Mucosa of rectum (tissue), 2 donors: ENCODE measurements around the gene NCKAP1.
"Not testable (repeated sequence)": the region's sequence is repeated elsewhere in the genome, so short reads cannot be mapped to it uniquely, and the experiment has no call there.

Experiments
- H3K27ac ChIP-seq, 2 donors: one replicate each; pipeline ENCODE4 v1.7.0; 2013; ENCODE audit warnings: inconsistent platforms in 2 of 2, low read depth in 2 of 2, low read length in 2 of 2
- H3K27me3 ChIP-seq, 2 donors: one replicate each; pipeline ENCODE4 v1.7.0; 2013; ENCODE audit warnings: low read length in 2 of 2; ENCODE audit not compliant: control insufficient read depth in 2 of 2, insufficient read depth in 2 of 2
- H3K36me3 ChIP-seq, 2 donors: one replicate each; pipeline ENCODE4 v1.7.0; 2013; ENCODE audit warnings: low read length in 2 of 2; ENCODE audit not compliant: control insufficient read depth in 2 of 2, insufficient read depth in 2 of 2
- H3K4me1 ChIP-seq, 2 donors: one replicate each; pipeline ENCODE4 v1.7.0; 2013; ENCODE audit warnings: low read length in 2 of 2, mild to moderate bottlenecking in 1 of 2; ENCODE audit not compliant: control insufficient read depth in 2 of 2, insufficient read depth in 2 of 2
- H3K4me3 ChIP-seq, 2 donors: one replicate each; pipeline ENCODE4 v1.7.0; 2013; ENCODE audit warnings: low read length in 2 of 2
- H3K9ac ChIP-seq, 2 donors: one replicate each; pipeline ENCODE4 v1.7.0; 2013; ENCODE audit warnings: low read length in 2 of 2, low read depth in 1 of 2, mild to moderate bottlenecking in 1 of 2
- H3K9me3 ChIP-seq, 2 donors: one replicate each; pipeline ENCODE4 v1.7.0; 2013; ENCODE audit warnings: low read length in 2 of 2; ENCODE audit not compliant: control insufficient read depth in 2 of 2
- donor health status: healthy.
- donor health status: Normal muscosa, but diverticular disease.

NCKAP1 gene

GRCh38 chr2:183009249-183009899, 28.9 kb downstream of the NCKAP1 start:
- Histone ChIP-seq H3K4me3 (no peak overlapping the region), H3K4me1 (no peaks in the 10 kb centered on the region), H3K9me3 (no peaks in the 10 kb centered on the region), H3K27me3 (no peaks in the 10 kb centered on the region), H3K27ac (no peak overlapping the region), H3K9ac (no peak overlapping the region), H3K36me3 (no peaks in the 10 kb centered on the region)

GRCh38 chr2:183001948-183002347, 36.3 kb downstream of the NCKAP1 start:
- Histone ChIP-seq H3K27ac (no peak overlapping the region), H3K36me3 (peaks cover 14% of the 10 kb centered on the region in 2 donors), H3K4me1 (no peaks in the 10 kb centered on the region), H3K9ac (no peak overlapping the region), H3K9me3 (no peaks in the 10 kb centered on the region), H3K4me3 (no peak overlapping the region), H3K27me3 (no peaks in the 10 kb centered on the region)

- H3K27ac ChIP-seq, result no peak overlapping the region
Measured at GRCh38 chr2:183000846-183001245, 37.4 kb downstream of the NCKAP1 start.

GRCh38 chr2:182999348-183000028, 38.8 kb downstream of the NCKAP1 start:
- no peak overlapping the region for H3K9ac ChIP-seq
- H3K4me1 ChIP-seq, result no peaks in the 10 kb centered on the region
- H3K4me3 ChIP-seq, result no peak overlapping the region
- no peak overlapping the region for H3K27ac ChIP-seq
- H3K36me3 ChIP-seq, result peaks cover 14 to 16% of the 10 kb centered on the region in 2 donors
- no peaks in the 10 kb centered on the region for H3K27me3 ChIP-seq
- no peaks in the 10 kb centered on the region for H3K9me3 ChIP-seq

More at GRCh38 chr2:183000846-183001245, 37.4 kb downstream of the NCKAP1 start:
- Histone ChIP-seq H3K9ac (no peak overlapping the region), H3K4me3 (no peak overlapping the region), H3K36me3 (peaks cover 14% of the 10 kb centered on the region in 2 donors), H3K4me1 (no peaks in the 10 kb centered on the region), H3K27me3 (no peaks in the 10 kb centered on the region), H3K9me3 (no peaks in the 10 kb centered on the region)

- Histone ChIP-seq H3K9ac (no peak overlapping the region), H3K4me3 (no peak overlapping the region), H3K36me3 (peaks cover 6 to 10% of the 10 kb centered on the region in 2 donors), H3K4me1 (no peaks in the 10 kb centered on the region), H3K27ac (no peak overlapping the region), H3K27me3 (no peaks in the 10 kb centered on the region), H3K9me3 (no peaks in the 10 kb centered on the region)
Measured at GRCh38 chr2:182994228-182994912, 43.9 kb downstream of the NCKAP1 start.

GRCh38 chr2:182982941-182983340, 55.3 kb downstream of the NCKAP1 start:
- no peaks in the 10 kb centered on the region for H3K9me3 ChIP-seq
- H3K4me3 ChIP-seq, result no peak overlapping the region
- H3K4me1 ChIP-seq, result no peaks in the 10 kb centered on the region
- H3K36me3 ChIP-seq, result peaks cover 9 to 27% of the 10 kb centered on the region in 2 donors
- H3K27ac ChIP-seq, result no peak overlapping the region
- H3K9ac ChIP-seq, result no peak overlapping the region
- H3K27me3 ChIP-seq, result no peaks in the 10 kb centered on the region

GRCh38 chr2:182981475-182981874, 56.8 kb downstream of the NCKAP1 start:
- peaks cover 14 to 32% of the 10 kb centered on the region in 2 donors for H3K36me3 ChIP-seq
- H3K27me3 ChIP-seq, H3K9ac ChIP-seq, H3K27ac ChIP-seq, H3K4me1 ChIP-seq, H3K9me3 ChIP-seq, H3K4me3 ChIP-seq: not testable (repeated sequence)

GRCh38 chr2:182980652-182981051, 57.6 kb downstream of the NCKAP1 start:
- no peak overlapping the region for H3K4me3 ChIP-seq
- peaks cover 12 to 24% of the 10 kb centered on the region in 2 donors for H3K36me3 ChIP-seq
- H3K27ac ChIP-seq, result no peak overlapping the region
- no peak overlapping the region for H3K9ac ChIP-seq
- no peaks in the 10 kb centered on the region for H3K4me1 ChIP-seq
- H3K27me3 ChIP-seq, result no peaks in the 10 kb centered on the region
- no peaks in the 10 kb centered on the region for H3K9me3 ChIP-seq

- H3K4me3 ChIP-seq, result no peak overlapping the region
- H3K9ac ChIP-seq, result no peak overlapping the region
- no peaks in the 10 kb centered on the region for H3K4me1 ChIP-seq
- peaks cover 12 to 24% of the 10 kb centered on the region in 2 donors for H3K36me3 ChIP-seq
- no peak overlapping the region for H3K27ac ChIP-seq
- no peaks in the 10 kb centered on the region for H3K9me3 ChIP-seq
- H3K27me3 ChIP-seq, result no peaks in the 10 kb centered on the region
Measured at GRCh38 chr2:182980115-182980514, 58.1 kb downstream of the NCKAP1 start.

- H3K9ac ChIP-seq, result no peak overlapping the region
- H3K4me1 ChIP-seq, result no peaks in the 10 kb centered on the region
- no peaks in the 10 kb centered on the region for H3K27me3 ChIP-seq
- no peak overlapping the region for H3K4me3 ChIP-seq
- H3K36me3 ChIP-seq, result peaks cover 11 to 19% of the 10 kb centered on the region in 2 donors
- H3K9me3 ChIP-seq, result no peaks in the 10 kb centered on the region
- no peak overlapping the region for H3K27ac ChIP-seq
Measured at GRCh38 chr2:182977463-182977862, 60.8 kb downstream of the NCKAP1 start.
